Measurements from ENCODE around the gene ZSCAN21.

ZSCAN21 gene

GRCh38 chr7:100027197-100027596 is 22.4 kb upstream of the ZSCAN21 start:
- no peak for DNase-seq (ENCODE audit: low read depth)

DNA sequence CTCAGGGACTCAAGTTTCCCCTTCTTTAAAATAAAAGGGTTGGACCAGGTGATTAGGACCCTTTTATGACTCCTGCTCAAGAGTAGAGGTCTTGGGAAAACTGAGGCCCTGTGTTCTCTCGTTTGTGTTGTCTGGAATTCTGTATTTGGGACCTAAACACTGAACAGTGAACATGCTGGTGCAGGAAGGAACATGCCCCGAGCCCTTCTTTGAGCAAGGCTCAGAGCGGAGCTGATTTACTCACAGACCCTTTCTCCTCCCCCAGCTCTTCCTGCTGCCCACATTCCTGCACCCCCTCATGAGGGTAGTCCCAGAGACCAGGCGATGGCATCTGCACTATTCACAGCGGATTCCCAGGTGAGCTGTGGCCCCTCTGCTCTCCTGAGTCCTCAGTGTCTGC is 20.0 kb upstream of the ZSCAN21 start:
- no peak for DNase-seq (ENCODE audit: low read depth)

DNA sequence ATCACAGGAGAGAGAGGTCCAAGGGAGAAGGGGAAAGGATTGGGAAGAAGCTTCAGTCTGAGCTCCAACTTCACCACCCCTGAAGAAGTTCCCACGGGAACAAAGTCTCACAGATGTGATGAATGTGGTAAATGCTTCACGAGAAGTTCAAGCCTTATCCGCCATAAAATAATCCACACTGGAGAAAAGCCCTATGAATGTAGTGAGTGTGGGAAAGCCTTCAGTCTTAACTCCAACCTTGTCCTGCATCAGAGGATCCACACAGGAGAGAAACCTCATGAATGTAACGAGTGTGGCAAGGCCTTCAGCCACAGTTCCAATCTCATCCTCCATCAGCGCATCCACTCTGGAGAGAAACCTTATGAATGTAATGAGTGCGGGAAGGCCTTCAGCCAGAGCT is 16.0 kb upstream of the ZSCAN21 start:
- no peak for DNase-seq (ENCODE audit: low read depth)

DNA sequence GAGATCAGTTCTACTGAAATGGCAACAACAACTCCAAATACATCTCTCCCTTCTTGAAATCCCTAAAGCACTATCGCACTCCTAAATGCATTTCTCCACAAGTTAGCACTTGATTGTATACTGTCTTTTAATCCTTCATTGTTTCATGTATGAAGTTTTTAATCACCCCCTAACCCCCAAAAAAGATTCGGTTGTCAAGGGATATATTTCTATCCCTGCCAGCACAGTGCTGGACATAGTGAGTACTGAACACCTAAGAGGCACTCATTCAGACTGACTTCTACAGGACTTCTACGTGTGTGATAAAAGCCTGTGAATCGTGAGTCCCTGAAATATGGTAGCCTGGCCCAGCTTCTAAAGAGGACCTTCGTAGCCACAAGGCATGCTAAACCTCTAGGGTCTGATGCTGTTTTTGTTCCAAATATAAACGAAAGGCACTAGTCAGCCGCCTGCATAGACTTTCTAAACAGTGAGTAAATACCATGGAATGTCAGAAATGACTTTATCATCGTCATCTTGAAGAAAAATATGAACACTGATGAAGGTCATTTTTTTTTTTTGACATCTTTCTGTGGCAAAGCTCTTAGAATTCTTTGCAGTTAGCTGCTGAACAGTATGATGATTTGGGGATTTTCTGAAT is 14.6 kb upstream of the ZSCAN21 start:
- no peak for DNase-seq (ENCODE audit: low read depth)

DNA sequence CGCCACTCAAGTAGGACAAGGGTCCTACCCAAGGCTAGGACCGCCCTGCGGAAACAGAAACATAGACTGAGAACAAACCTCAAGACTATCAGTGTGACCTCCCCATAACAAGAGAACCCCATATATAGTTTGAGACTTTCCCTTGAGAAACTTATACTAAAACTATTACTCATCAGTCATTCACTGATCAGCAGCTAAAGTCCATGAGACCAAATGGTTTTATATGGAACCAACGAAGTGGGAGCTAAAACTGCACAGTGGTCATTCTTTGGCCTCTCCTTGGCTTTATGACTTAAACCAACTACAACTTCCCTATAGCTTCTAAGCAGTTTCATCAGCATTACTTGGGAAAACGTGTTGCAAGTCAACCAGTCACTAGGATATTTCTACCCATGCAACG is 13.7 kb upstream of the ZSCAN21 start:
- DNase-seq (ENCODE audit: low read depth): no peak

GRCh38 chr7:100038326-100038725 is 11.2 kb upstream of the ZSCAN21 start:
- DNase-seq (ENCODE audit: low read depth): no peak

DNA sequence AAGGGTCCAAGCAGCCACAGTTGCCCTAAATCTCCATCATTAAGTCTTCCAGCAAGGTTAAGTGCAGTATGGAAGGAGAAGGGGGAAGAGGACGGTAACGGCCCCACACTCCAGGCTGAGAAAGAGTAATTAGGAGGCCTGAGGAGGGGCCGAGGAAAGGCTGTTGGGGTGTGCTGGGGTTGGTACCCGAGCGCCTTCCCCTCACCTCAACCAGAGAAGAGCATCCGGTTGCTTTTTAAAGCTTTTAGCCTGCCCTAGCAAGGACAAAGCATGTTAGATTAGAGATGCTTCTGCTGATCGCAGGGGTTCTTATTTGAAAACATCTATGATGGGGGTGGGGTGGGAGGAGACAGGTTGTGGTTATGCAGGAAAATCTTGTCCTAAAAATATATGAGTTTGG is 9.0 kb upstream of the ZSCAN21 start:
- no peak for DNase-seq (ENCODE audit: low read depth)

GRCh38 chr7:100044718-100045117 is 4.9 kb upstream of the ZSCAN21 start:
- DNase-seq (ENCODE audit: low read depth): no peak

DNA sequence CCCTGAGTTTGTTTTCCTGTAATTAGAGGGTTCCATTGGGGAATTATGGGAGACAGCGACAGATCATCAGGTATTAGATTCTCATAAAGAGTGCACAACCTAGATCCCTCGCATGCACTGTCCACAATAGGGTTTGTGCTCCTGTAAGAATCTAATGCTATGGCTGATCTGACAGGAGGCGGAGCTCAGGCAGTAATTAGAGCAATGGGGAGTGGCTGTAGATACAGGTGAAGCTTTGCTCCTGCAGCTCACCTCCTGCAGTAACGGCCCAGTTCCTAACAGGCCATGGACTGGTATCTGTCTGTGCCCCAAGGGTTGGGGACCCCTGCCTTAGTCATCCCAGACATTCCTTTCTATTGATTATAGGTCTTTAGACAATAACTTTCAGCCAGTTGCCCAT is 894 bp upstream of the ZSCAN21 start:
- no peak for DNase-seq (ENCODE audit: low read depth)

- no peak for DNase-seq (ENCODE audit: low read depth)
Observed at GRCh38 chr7:100051611-100052010, 2.0 kb downstream of the ZSCAN21 start.

GRCh38 chr7:100053215-100053614 is 3.6 kb downstream of the ZSCAN21 start:
- DNase-seq (ENCODE audit: low read depth): no peak

- DNase-seq (ENCODE audit: low read depth): no peak
Observed at GRCh38 chr7:100057006-100057405, 7.4 kb downstream of the ZSCAN21 start.

DNA sequence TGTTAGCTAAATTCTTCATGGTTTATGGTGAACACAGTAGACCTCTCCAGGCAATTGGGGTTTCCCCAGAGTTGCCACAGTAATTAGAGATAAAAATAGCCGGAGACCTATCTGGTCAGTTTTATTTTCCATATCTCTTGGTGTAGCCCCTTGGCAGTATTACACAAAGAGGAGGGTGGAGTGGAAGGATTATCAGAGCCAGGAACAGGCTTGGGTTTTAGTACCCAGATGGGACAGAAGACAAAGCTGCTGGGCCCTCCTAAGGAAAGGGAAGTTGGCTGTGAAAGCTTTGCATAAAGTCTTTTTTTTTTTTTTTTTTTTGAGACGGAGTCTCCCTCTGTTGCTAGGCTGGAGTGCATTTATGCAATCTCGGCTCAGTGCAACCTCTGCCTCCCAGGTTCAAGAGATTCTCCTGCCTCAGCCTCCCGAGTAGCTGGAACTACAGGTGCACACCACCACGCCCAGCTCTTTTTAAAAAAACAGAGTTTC is 9.7 kb downstream of the ZSCAN21 start:
- no peak for DNase-seq (ENCODE audit: low read depth)

DNA sequence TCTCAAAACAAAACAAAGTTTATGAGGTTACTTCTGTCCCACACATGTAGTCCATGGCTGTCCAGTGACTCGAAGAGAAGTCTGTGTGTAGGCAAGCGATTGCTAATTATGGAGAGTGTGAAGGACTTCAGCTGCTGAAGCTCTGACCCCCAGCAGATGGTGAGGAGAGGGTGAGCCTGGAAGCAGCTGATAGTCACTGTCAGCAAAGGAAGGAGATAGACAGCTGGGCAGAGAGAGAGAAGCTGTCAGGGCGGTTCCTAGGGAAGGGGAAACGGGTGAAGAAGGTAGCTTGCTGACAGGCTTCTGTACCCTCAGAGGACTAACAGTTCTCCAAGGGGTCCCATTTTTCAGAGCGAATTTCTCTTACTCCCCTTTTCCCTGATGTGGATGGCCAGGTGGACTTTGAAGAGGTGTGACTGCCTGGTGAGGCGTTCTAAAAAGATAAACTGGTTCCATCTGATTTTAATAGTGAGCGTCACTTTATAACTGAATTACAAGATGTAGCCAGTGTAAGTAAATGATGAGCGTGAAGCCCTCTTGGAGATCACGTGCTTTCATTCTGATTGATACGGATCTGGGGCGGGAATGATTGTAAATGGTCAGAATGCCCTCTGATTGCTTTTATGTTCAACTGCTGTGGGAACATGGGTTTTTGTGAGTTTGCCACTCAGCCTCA is 12.1 kb downstream of the ZSCAN21 start:
- DNase-seq (ENCODE audit: low read depth): no peak

DNA sequence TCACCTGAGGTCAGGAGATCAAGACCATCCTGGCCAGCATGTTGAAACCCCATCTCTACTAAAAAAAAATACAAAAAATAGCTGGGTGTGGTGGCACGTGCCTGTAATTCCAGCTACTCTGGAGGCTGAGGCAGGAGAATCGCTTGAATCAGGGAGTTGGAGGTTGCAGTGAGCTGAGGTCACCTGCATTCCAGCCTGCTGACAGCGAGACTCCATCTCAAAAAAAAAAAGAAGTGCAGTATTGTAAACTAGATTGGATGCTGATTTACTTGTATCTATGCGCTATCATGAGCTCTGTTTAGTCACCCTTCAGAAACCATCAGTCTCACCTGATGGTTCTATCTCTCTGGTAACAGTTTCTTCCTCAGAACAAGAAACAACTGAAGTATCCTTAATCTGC is 13.8 kb downstream of the ZSCAN21 start:
- DNase-seq (ENCODE audit: low read depth): no peak

DNA sequence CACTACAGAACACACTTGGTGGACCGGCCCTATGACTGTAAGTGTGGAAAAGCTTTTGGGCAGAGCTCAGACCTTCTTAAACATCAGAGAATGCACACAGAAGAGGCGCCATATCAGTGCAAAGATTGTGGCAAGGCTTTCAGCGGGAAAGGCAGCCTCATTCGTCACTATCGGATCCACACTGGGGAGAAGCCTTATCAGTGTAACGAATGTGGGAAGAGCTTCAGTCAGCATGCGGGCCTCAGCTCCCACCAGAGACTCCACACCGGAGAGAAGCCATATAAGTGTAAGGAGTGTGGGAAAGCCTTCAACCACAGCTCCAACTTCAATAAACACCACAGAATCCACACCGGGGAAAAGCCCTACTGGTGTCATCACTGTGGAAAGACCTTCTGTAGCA is 14.6 kb downstream of the ZSCAN21 start:
- no peak for DNase-seq (ENCODE audit: low read depth)

- DNase-seq (ENCODE audit: low read depth): no peak
Observed at GRCh38 chr7:100065452-100066186, 16.0 kb downstream of the ZSCAN21 start.

GRCh38 chr7:100066953-100067352 is 17.4 kb downstream of the ZSCAN21 start:
- DNase-seq (ENCODE audit: low read depth): no peak

DNA sequence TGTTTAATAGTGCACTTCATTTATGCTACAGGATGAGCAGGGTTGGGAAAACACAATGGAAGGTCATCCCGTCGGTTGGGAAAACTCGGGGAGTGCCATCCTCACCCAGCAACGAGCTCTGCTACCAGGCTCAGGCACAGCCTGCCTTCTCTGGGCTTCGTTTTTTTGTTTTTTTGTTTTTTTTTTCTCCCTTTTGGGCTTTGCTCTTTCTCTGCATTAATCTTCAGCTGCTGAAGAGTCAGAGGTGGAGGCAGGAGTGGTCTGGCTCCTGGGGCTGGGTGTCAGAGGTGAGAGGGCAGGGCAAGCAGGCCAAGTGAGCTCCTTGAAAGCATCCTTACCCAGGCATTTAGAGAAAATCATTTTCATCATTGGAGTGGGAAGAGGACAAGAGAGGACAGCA is 20.4 kb downstream of the ZSCAN21 start:
- DNase-seq (ENCODE audit: low read depth): no peak

- no peak for DNase-seq (ENCODE audit: low read depth)
Observed at GRCh38 chr7:100071018-100071723, 21.6 kb downstream of the ZSCAN21 start.

DNA sequence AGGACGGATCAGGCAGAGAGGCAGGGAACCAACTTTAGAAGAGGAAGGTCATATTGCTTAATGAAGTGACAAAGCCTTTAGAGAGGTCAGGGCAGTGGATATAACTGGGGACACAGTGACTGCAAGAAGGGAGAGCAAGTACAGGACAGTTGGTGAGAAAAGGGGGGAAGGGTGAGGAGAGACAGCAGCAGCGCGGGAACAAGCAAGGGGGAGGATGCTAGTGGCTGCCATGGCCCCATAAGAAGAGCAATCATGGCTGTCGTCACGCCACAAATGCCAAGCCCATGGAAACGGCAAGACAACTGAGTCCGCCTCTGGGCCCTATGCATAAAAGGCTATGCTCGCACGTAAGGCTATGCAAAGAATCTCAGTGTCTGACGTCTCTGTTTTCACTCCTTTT is 22.9 kb downstream of the ZSCAN21 start:
- no peak for DNase-seq (ENCODE audit: low read depth)

DNA sequence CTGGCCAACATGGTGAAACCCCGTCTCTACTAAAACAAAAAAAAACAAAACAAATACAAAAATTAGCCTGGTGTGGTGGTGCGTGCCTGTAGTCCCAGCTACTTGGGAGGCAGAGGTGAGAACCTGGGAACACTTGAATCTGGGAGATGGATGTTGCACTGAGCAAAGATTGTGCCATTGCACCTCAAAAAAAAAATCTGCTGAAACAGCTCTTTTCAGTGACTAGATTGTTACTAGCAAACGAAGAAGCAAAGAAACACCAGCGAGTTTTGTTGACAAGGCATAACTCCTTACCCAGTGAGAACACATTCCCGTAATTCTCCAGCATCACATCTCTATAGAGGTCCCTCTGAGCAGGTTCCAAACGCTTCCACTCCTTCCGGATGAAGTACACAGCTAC is 25.3 kb downstream of the ZSCAN21 start:
- DNase-seq (ENCODE audit: low read depth): no peak

- DNase-seq (ENCODE audit: low read depth): no peak
Observed at GRCh38 chr7:100075418-100075817, 25.8 kb downstream of the ZSCAN21 start.

Measured in stimulated activated CD8-positive, alpha-beta memory T cell treated with anti-CD3 and anti-CD28 coated beads, Interleukin-4, amount 100 ng/mL, for 24 hours (primary cell).